HepG2 (cell line): ENCODE results near the gene TOGARAM1. TPM values are rescaled to one million over a fixed set of nuclear protein-coding genes. Genes with fewer than 3 reads are reported as not detected.
A peak's percentile ranks its signal among the peaks of the same experiment; 100 is the strongest.

ENCODE experiments used
- DR1 ChIP-seq: sonication (generic); formaldehyde crosslinking; IDR thresholded peaks from 2 replicates; pipeline ENCODE4 v1.8.0; 2021; ENCODE audit warnings: mild to moderate bottlenecking, missing genetic modification reagents, inconsistent platforms
- ELF3 ChIP-seq: IDR thresholded peaks from 2 replicates; pipeline ENCODE4 v1.6.1; 2016; ENCODE audit warnings: missing genetic modification reagents, missing compliant biosample characterization
- FOXO1 ChIP-seq: sonication (generic); formaldehyde crosslinking; IDR thresholded peaks from 2 replicates; pipeline ENCODE4 v1.4.0; 2020; ENCODE audit warnings: missing genetic modification reagents
- GATAD2A ChIP-seq: IDR thresholded peaks from 2 replicates; pipeline ENCODE4 v1.6.1; 2016
- MAFK ChIP-seq, 2 experiments: IDR thresholded peaks in 1 of 2; conservative IDR thresholded peaks in 1 of 2; 2 replicates each; pipeline ENCODE4 v1.6.1; 2011; ENCODE audit warnings: improper control_type of control experiment in 2 of 2, low read length in 2 of 2
- NR1H2 ChIP-seq: sonication (generic); formaldehyde crosslinking; IDR thresholded peaks from 2 replicates; pipeline ENCODE4 v1.8.1; 2022; ENCODE audit warnings: low read depth, missing genetic modification reagents, borderline replicate concordance
- RARA ChIP-seq: IDR thresholded peaks from 2 replicates; pipeline ENCODE4 v1.6.1; 2016; ENCODE audit warnings: missing genetic modification reagents, missing compliant biosample characterization
- RBM22 ChIP-seq: fragments of 200-400 bp; formaldehyde crosslinking; optimal IDR thresholded peaks from 2 replicates; pipeline ENCODE3; 2017; ENCODE audit warnings: mild to moderate bottlenecking, low read length, moderate library complexity
- RORA ChIP-seq: sonication (generic); formaldehyde crosslinking; IDR thresholded peaks from 2 replicates; pipeline ENCODE4 v1.5.0; 2020; ENCODE audit warnings: mild to moderate bottlenecking, missing genetic modification reagents, moderate library complexity
- SOX13 ChIP-seq, 3 experiments: fragments of 450-650 bp in 1 of 3; sonication (generic) in 1 of 3; formaldehyde crosslinking in 1 of 3; IDR thresholded peaks in 2 of 3; conservative IDR thresholded peaks in 1 of 3; 2 replicates each; pipeline versions ENCODE4 v1.5.0 to v1.6.1; 2016 to 2020; ENCODE audit warnings: antibody characterized with exemption in 1 of 3, mild to moderate bottlenecking in 1 of 3, missing compliant biosample characterization in 1 of 3, missing genetic modification reagents in 1 of 3, moderate library complexity in 1 of 3
- SOX5 ChIP-seq: IDR thresholded peaks from 2 replicates; pipeline ENCODE4 v1.6.1; 2016; ENCODE audit warnings: borderline replicate concordance
- SP1 ChIP-seq, 2 experiments: fragments of 450-650 bp in 1 of 2; sonication (generic) in 1 of 2; formaldehyde crosslinking in 1 of 2; IDR thresholded peaks; 2 replicates each; pipeline versions ENCODE4 v1.4.0 to v1.6.1; 2016 to 2020; ENCODE audit warnings: missing genetic modification reagents in 1 of 2
- SP4 ChIP-seq: sonication (generic); formaldehyde crosslinking; IDR thresholded peaks from 2 replicates; pipeline ENCODE4 v1.8.1; 2023; ENCODE audit warnings: mild to moderate bottlenecking, missing genetic modification reagents
- TAF1 ChIP-seq: sonication (generic); formaldehyde crosslinking; IDR thresholded peaks from 2 replicates; pipeline ENCODE4 v1.4.0; 2020; ENCODE audit warnings: missing genetic modification reagents
- TEAD2 ChIP-seq: sonication (generic); formaldehyde crosslinking; IDR thresholded peaks from 2 replicates; pipeline ENCODE4 v1.9.0; 2021; ENCODE audit warnings: missing genetic modification reagents
- THAP9 ChIP-seq: sonication (generic); formaldehyde crosslinking; IDR thresholded peaks from 2 replicates; pipeline ENCODE4; 2020; ENCODE audit warnings: missing genetic modification reagents, mild to moderate bottlenecking, borderline replicate concordance
- ZNF615 ChIP-seq: sonication (generic); formaldehyde crosslinking; IDR thresholded peaks from 2 replicates; pipeline ENCODE4 v1.5.0; 2020; ENCODE audit warnings: mild to moderate bottlenecking, missing genetic modification reagents, borderline replicate concordance
- ZNF737 ChIP-seq: sonication (generic); formaldehyde crosslinking; IDR thresholded peaks from 2 replicates; pipeline ENCODE4 v1.5.0; 2020; ENCODE audit warnings: missing genetic modification reagents, mild to moderate bottlenecking, borderline replicate concordance
- polyA plus RNA-seq, 8 experiments: library from polyadenylated mRNA; depleted of rRNA in 3 of 8; stranded (reverse) in 7 of 8; unstranded in 1 of 8; fragments of >200 nt; fragmentation: Illumina TruSeq in 4 of 8; extraction: Trizol in 4 of 8; gene quantifications; 2 replicates each; pipeline versions ENCODE4 v1.2.1 to v1.2.3, GENCODE V29; 2011 to 2016; ENCODE audit warnings: low read depth in 4 of 8, missing spikeins in 1 of 8, mixed read lengths in 1 of 8; ENCODE audit not compliant: insufficient read depth in 1 of 8
- total RNA-seq, 5 experiments: library from RNA; depleted of rRNA; stranded (reverse); fragments of >200 nt; fragmentation: Illumina TruSeq; extraction: Trizol; gene quantifications; 2 replicates each; pipeline ENCODE4 v1.2.3, GENCODE V29; 2016; ENCODE audit warnings: low read depth in 1 of 5
- TF ChIP-seq, protein P1 (sequence below): sonication (generic); formaldehyde crosslinking; IDR thresholded peaks from 2 replicates; pipeline ENCODE4 v1.9.0; 2021; ENCODE audit warnings: mild to moderate bottlenecking, missing genetic modification reagents

The TOGARAM1 gene
- total and polyA plus RNA-seq, 2 of the 13 experiments (the other 11 are each of a cell fraction or from before 2014, with no cell fraction given) = 5.6 to 9.8 TPM

DNA sequence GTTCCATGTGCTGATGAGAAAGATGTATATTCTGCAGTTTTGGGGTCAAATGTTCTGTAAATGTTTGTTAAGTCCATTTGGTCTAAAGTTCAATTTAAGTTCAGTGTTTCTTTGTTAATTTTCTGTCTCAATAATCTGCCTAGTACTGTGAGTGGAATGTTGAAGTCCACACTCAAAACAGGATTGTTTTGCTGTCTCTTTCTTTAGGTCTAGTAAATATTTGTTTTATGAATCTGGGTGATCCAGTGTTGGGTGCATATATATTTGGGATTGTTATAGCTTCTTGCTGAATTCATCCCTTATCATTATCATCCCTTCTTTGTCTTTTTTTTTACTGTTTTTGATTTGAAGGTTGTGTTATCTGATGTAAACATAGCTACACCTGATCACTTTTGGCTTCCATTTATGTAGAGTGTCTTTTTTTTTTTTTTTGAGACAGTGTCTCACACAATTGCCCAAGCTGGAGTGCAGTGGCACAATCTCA is 95.9 kb downstream of the TOGARAM1 start (continued):
- TF ChIP-seq ZNF737 (CRISPR knock-in tag) = no peak
- TF ChIP-seq RORA (CRISPR knock-in tag) = peak; percentile 29; the same call in 1 of the 2 replicates
- TF ChIP-seq ELF3 (CRISPR knock-in tag) = 0 out of 2 replicates have a peak, but pooled peaks have one; percentile 26
- peak; percentile 89 for TF ChIP-seq SOX5 (CRISPR knock-in tag)
- no peak for TF ChIP-seq NR1H2 (CRISPR knock-in tag)
- TF ChIP-seq SP4 (CRISPR knock-in tag) = no peak
- no peak for TF ChIP-seq SP1 (IDR thresholded peaks at IDR 0.05)
- TF ChIP-seq SP1 (CRISPR knock-in tag; IDR thresholded peaks at IDR 0.05) = no peak
- no peak for TF ChIP-seq RBM22
- TF ChIP-seq ZNF615 (CRISPR knock-in tag) = no peak
- peak; percentile 22; the same call in 1 of the 2 replicates for TF ChIP-seq FOXO1 (CRISPR knock-in tag)
- TF ChIP-seq DR1 (CRISPR knock-in tag) = no peak
- no peak for TF ChIP-seq THAP9 (CRISPR knock-in tag)
- TF ChIP-seq TEAD2 (CRISPR knock-in tag) = no peak
- peak; percentile 28 to 32; a peak in 2 of 4 replicates for TF ChIP-seq MAFK (conservative IDR thresholded peaks at IDR 0.05 in 1 of 2, IDR thresholded peaks at IDR 0.05 in 1 of 2; ENCODE audit: low read length in 2 of 2)
- TF ChIP-seq, protein P1, sequence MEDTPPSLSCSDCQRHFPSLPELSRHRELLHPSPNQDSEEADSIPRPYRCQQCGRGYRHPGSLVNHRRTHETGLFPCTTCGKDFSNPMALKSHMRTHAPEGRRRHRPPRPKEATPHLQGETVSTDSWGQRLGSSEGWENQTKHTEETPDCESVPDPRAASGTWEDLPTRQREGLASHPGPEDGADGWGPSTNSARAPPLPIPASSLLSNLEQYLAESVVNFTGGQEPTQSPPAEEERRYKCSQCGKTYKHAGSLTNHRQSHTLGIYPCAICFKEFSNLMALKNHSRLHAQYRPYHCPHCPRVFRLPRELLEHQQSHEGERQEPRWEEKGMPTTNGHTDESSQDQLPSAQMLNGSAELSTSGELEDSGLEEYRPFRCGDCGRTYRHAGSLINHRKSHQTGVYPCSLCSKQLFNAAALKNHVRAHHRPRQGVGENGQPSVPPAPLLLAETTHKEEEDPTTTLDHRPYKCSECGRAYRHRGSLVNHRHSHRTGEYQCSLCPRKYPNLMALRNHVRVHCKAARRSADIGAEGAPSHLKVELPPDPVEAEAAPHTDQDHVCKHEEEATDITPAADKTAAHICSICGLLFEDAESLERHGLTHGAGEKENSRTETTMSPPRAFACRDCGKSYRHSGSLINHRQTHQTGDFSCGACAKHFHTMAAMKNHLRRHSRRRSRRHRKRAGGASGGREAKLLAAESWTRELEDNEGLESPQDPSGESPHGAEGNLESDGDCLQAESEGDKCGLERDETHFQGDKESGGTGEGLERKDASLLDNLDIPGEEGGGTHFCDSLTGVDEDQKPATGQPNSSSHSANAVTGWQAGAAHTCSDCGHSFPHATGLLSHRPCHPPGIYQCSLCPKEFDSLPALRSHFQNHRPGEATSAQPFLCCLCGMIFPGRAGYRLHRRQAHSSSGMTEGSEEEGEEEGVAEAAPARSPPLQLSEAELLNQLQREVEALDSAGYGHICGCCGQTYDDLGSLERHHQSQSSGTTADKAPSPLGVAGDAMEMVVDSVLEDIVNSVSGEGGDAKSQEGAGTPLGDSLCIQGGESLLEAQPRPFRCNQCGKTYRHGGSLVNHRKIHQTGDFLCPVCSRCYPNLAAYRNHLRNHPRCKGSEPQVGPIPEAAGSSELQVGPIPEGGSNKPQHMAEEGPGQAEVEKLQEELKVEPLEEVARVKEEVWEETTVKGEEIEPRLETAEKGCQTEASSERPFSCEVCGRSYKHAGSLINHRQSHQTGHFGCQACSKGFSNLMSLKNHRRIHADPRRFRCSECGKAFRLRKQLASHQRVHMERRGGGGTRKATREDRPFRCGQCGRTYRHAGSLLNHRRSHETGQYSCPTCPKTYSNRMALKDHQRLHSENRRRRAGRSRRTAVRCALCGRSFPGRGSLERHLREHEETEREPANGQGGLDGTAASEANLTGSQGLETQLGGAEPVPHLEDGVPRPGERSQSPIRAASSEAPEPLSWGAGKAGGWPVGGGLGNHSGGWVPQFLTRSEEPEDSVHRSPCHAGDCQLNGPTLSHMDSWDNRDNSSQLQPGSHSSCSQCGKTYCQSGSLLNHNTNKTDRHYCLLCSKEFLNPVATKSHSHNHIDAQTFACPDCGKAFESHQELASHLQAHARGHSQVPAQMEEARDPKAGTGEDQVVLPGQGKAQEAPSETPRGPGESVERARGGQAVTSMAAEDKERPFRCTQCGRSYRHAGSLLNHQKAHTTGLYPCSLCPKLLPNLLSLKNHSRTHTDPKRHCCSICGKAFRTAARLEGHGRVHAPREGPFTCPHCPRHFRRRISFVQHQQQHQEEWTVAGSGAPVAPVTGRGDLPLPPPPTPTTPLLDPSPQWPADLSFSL = no peak
- TF ChIP-seq SOX13 (IDR thresholded peaks at IDR 0.05) = no peak
- peak in 1 of 2 experiments; percentile 91; a peak in 2 of 4 replicates for TF ChIP-seq SOX13 (CRISPR knock-in tag; conservative IDR thresholded peaks at IDR 0.05 in 1 of 2, IDR thresholded peaks at IDR 0.05 in 1 of 2)
- no peak for TF ChIP-seq TAF1
- TF ChIP-seq RARA (CRISPR knock-in tag) = peak; percentile 94
- TF ChIP-seq GATAD2A (CRISPR knock-in tag) = peak; percentile 78
